ENCODE measurements around the gene TEX2. TPM values are rescaled to one million over a fixed set of nuclear protein-coding genes. Genes with fewer than 3 reads are reported as not detected.
"Not testable (repeated sequence)": the region's sequence is repeated elsewhere in the genome, so short reads cannot be mapped to it uniquely, and the experiment has no call there.

TEX2 gene
- total RNA-seq, 4 donors from 2014 or later, result 35.5 to 41.3 (median 36.9) TPM

DNA sequence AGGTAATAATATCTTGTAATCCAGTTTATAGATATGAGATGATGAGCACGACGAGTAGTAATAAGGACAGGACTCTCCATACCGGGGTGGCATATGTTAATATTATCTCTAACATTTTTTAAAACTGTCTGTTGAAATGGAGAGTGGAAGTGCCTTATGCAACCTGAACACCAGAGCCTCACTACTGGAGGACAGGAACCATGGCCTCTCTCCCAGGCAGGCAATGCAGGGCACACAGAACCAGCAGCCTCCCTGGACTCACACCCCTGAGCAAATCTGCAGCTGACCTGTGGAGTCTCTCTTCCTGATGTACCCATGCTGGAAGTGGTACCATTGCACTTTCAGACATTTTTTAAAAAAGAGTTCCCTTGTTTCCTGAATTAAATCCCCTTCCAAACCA, 78.0 kb downstream of the TEX2 start:
- 96% methylated on average over 3 of the region's 3 CpGs for WGBS
- no peak for DNase-seq (ENCODE audit: low spot score in 2 of 2)

DNA sequence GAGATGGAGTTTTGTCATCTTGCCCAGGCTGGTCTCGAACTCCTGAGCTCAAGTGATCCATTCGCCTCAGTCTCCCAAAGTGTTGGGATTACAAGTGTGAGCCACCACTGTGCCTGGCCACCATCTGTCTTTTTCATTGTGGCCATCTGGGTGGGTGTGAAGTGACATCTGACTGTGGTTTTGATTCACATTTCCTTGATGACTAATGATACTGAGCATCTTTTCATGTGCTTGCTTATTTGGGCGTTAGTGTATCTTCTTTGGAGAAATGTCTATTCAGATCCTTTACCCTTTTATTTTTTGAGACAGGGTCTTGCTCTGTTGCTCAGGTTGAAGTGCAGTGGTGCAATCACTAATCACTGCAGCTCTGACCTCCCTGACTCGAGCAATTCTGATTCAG, 79.2 kb downstream of the TEX2 start:
- DNase-seq (ENCODE audit: low spot score in 2 of 2), result no peak
- Histone ChIP-seq H3K4me3 (no peak overlapping the region), H3K27me3 (no peaks in the 10 kb centered on the region), H3K9me3 (no peaks in the 10 kb centered on the region), H3K4me1 (no peaks in the 10 kb centered on the region), H3K27ac (no peak overlapping the region), H3K36me3 (peaks cover 22% of the 10 kb centered on the region)
- TF ChIP-seq POLR2AphosphoS5 (IDR thresholded peaks at IDR 0.05) (no peak), POLR2A (IDR thresholded peaks at IDR 0.05) (no peak), EP300 (IDR thresholded peaks at IDR 0.05) (no peak)
- TF ChIP-seq, protein P1, sequence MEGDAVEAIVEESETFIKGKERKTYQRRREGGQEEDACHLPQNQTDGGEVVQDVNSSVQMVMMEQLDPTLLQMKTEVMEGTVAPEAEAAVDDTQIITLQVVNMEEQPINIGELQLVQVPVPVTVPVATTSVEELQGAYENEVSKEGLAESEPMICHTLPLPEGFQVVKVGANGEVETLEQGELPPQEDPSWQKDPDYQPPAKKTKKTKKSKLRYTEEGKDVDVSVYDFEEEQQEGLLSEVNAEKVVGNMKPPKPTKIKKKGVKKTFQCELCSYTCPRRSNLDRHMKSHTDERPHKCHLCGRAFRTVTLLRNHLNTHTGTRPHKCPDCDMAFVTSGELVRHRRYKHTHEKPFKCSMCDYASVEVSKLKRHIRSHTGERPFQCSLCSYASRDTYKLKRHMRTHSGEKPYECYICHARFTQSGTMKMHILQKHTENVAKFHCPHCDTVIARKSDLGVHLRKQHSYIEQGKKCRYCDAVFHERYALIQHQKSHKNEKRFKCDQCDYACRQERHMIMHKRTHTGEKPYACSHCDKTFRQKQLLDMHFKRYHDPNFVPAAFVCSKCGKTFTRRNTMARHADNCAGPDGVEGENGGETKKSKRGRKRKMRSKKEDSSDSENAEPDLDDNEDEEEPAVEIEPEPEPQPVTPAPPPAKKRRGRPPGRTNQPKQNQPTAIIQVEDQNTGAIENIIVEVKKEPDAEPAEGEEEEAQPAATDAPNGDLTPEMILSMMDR (IDR thresholded peaks at IDR 0.05), result no peak
- WGBS, result 82% methylated on average over 4 of the region's 4 CpGs

More for the DNA sequence above, 78.0 kb downstream of the TEX2 start:
- Histone ChIP-seq H3K4me3 (no peak overlapping the region), H3K27ac (no peak overlapping the region), H3K27me3 (no peaks in the 10 kb centered on the region), H3K4me1 (no peaks in the 10 kb centered on the region), H3K36me3 (peaks cover 22% of the 10 kb centered on the region), H3K9me3 (no peaks in the 10 kb centered on the region)
- no peak for TF ChIP-seq POLR2A (IDR thresholded peaks at IDR 0.05)
- no peak for TF ChIP-seq POLR2AphosphoS5 (IDR thresholded peaks at IDR 0.05)
- TF ChIP-seq, protein P1 (IDR thresholded peaks at IDR 0.05), result no peak
- TF ChIP-seq EP300 (IDR thresholded peaks at IDR 0.05), result no peak

DNA sequence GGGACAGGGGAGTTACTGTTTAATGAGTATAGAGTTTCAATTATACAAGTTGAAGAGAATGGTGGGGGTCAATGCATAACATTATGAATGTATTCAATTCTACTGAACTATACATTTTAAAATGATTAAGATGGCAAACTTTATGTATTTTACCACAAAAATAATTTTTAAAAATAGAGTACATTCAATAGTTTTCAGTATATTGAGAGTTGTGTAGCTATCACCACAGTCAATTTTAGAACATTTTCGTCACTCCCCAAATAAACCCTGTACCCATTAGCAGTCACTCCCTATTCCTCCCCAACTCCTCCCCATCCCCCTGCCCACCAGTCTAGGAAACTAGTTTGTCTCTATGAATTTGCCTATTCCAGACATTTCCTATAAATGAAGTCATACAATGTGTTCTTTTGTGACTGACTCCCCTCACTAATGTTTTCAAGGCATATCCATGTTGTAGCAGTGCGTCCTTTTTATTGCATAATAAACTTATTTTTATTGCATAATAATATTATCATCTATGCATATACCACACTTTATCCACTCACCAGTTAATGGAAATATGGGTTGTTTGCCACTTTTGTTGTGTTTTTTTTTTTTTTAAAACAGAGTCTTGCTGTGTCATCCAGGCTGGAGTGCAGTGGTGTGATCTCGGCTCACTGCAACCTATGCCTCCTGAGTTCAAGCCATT, 80.6 kb downstream of the TEX2 start:
- WGBS, result 93% methylated on average over 3 of the region's 3 CpGs
- Histone ChIP-seq H3K36me3 (peaks cover 14% of the 10 kb centered on the region), H3K4me3 (no peak overlapping the region), H3K4me1 (no peaks in the 10 kb centered on the region), H3K27ac (no peak overlapping the region), H3K27me3 (no peaks in the 10 kb centered on the region), H3K9me3 (no peaks in the 10 kb centered on the region)
- no peak for DNase-seq (ENCODE audit: low spot score in 2 of 2)
- TF ChIP-seq POLR2AphosphoS5 (IDR thresholded peaks at IDR 0.05) (no peak), EP300 (IDR thresholded peaks at IDR 0.05) (no peak), POLR2A (IDR thresholded peaks at IDR 0.05) (no peak)
- TF ChIP-seq, protein P1 (IDR thresholded peaks at IDR 0.05), result no peak

DNA sequence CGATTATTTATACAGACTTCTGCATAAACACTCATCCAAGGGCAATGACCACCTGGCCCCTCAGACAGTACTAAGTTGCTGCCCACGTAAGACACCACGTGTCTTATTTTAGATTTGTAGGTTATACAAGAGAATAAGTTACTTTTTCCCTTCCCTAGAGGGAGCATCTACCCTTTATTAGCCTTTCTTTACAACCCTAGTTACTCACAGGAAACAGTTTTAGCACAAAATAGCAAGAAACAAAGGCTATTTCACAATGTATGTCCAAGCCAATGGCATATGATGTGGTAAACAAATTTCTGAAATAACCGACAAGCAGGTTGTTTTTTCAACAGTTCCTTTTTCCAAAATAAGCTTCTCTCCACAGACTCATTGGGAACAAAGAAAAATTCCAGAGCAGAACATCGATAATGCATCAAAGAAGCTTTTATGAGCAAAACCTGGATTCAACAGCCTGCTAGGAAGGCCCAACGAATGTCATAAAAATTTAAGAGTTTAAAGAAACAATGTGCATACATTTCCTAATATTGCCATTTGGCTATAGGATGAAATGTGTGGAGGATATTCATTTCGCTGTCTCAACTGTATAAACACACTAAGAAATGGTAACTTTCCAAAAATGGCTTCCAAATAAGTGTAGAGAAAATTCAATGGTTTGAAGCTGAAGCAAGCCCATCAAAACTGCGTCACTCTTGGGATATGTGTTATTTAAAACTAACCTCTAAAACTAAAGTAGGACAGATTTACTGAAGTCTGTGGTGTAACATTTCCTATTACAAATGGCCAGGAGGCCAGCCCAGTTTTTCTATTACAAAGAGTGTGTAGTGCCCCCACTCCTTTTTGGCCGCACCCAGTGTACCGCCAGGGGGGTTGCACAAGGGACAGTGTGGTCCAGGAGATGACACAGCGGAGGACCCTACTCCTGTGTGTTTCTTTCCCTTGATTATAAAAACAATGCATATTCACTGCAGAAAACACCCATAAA, 82.7 kb downstream of the TEX2 start:
- no peaks in the 10 kb centered on the region for H3K27me3 ChIP-seq
- no peak overlapping the region for H3K27ac ChIP-seq
- no peaks in the 10 kb centered on the region for H3K9me3 ChIP-seq
- 76% methylated on average over 11 of the region's 11 CpGs for WGBS
- peaks cover 6% of the 10 kb centered on the region for H3K36me3 ChIP-seq
- DNase-seq (ENCODE audit: low spot score in 2 of 2), result no peak
- H3K4me1 ChIP-seq, result peaks cover 3% of the 10 kb centered on the region
- TF ChIP-seq EP300 (IDR thresholded peaks at IDR 0.05) (no peak), POLR2AphosphoS5 (IDR thresholded peaks at IDR 0.05) (no peak), POLR2A (IDR thresholded peaks at IDR 0.05) (no peak)
- TF ChIP-seq, protein P1 (IDR thresholded peaks at IDR 0.05), result no peak
- H3K4me3 ChIP-seq, result no peak overlapping the region

DNA sequence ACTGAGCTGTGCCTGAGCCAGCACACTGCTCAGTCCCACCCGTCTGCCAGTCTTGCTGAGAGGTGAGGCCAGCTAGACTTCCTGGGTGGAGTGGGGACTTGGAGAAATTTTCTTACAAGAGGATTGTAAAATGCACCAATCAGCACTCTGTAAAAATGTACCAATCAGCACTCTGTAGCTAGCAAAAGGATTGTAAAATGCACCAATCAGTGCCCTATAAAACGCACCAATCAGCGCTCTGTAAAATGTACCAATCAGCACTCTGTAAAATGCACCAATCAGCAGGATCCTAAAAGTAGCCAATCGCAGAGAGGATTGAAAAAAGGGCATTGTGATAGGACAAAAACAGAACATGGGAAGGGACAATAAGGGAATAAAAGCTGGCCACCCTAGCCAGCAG, 84.0 kb downstream of the TEX2 start:
- H3K9me3 ChIP-seq; H3K4me3 ChIP-seq; H3K27me3 ChIP-seq; H3K27ac ChIP-seq; DNase-seq (ENCODE audit: low spot score in 2 of 2); H3K4me1 ChIP-seq: not testable (repeated sequence)
- WGBS, result 77% methylated on average over 4 of the region's 4 CpGs
- H3K36me3 ChIP-seq, result peaks cover 13% of the 10 kb centered on the region
